CD4-positive, CD25-positive, alpha-beta regulatory T cell (primary cell): ENCODE data around the gene RPL3. TPM values are rescaled to one million over a fixed set of nuclear protein-coding genes. Genes with fewer than 3 reads are reported as not detected.
A peak's percentile ranks its signal among the peaks of the same experiment; 100 is the strongest.
"Not testable (repeated sequence)": the region's sequence is repeated elsewhere in the genome, so short reads cannot be mapped to it uniquely, and the experiment has no call there.

Source experiments
- ATAC-seq, 2 donors: fragments of 150-1000 bp; cut with Tn5 transposase; one replicate each; pipeline ENCODE4 v1.10.0; 2021; ENCODE audit warnings: low read depth in 2 of 2, moderate number of reproducible peaks in 2 of 2, moderate library complexity in 1 of 2
- DNase-seq, 3 donors: peaks; one replicate each; pipeline versions ENCODE4 v3.0.0 to v3.0.0-alpha.2; 2012 to 2022; ENCODE audit warnings: mixed read lengths in 1 of 3
- H3K27ac ChIP-seq: one replicate; pipeline ENCODE4 v1.7.0; 2013; ENCODE audit warnings: mild to moderate bottlenecking, low read length; ENCODE audit not compliant: insufficient read depth, poor library complexity, severe bottlenecking
- H3K27me3 ChIP-seq: one replicate; pipeline ENCODE4 v1.7.0; 2013; ENCODE audit warnings: low read length; ENCODE audit not compliant: control insufficient read depth, insufficient read depth
- H3K36me3 ChIP-seq: one replicate; pipeline ENCODE4 v1.7.0; 2013; ENCODE audit warnings: mild to moderate bottlenecking, low read length, moderate library complexity; ENCODE audit not compliant: control insufficient read depth, insufficient read depth
- H3K4me1 ChIP-seq: 2 replicates; pipeline ENCODE4 v1.7.0; 2013; ENCODE audit warnings: mild to moderate bottlenecking, low read length; ENCODE audit not compliant: insufficient read depth, control insufficient read depth, poor library complexity, severe bottlenecking
- H3K4me3 ChIP-seq: one replicate; pipeline ENCODE4 v1.7.0; 2013; ENCODE audit warnings: low read depth, mild to moderate bottlenecking, low read length, moderate library complexity
- H3K9me3 ChIP-seq, 2 experiments: 1 replicate in 1 of 2; 2 replicates in 1 of 2; pipeline ENCODE4 v1.7.0; 2013; ENCODE audit warnings: low read length in 2 of 2, mild to moderate bottlenecking in 1 of 2, moderate library complexity in 1 of 2; ENCODE audit not compliant: control insufficient read depth in 2 of 2
- H3K27ac Mint-ChIP-seq, 3 donors: one replicate each; pipeline ENCODE4 v1.8.0; 2020 to 2022; ENCODE audit warnings: mild to moderate bottlenecking in 3 of 3, mixed read lengths in 3 of 3, moderate library complexity in 2 of 3
- H3K27me3 Mint-ChIP-seq: one replicate; pipeline ENCODE4 v1.8.0; 2022; ENCODE audit warnings: mild to moderate bottlenecking, mixed read lengths
- H3K36me3 Mint-ChIP-seq: one replicate; pipeline ENCODE4 v1.8.0; 2020; ENCODE audit warnings: mixed read lengths
- H3K4me1 Mint-ChIP-seq, 4 donors: one replicate each; pipeline ENCODE4 v1.8.0; 2020 to 2022; ENCODE audit warnings: mixed read lengths in 4 of 4, mild to moderate bottlenecking in 1 of 4
- H3K4me3 Mint-ChIP-seq, 4 donors: one replicate each; pipeline ENCODE4 v1.8.0; 2020 to 2022; ENCODE audit warnings: mild to moderate bottlenecking in 4 of 4, mixed read lengths in 4 of 4, moderate library complexity in 3 of 4
- H3K9me3 Mint-ChIP-seq, 7 donors: one replicate each; pipeline ENCODE4 v1.8.0; 2020 to 2022; ENCODE audit warnings: mixed read lengths in 7 of 7, mild to moderate bottlenecking in 3 of 7, moderate library complexity in 2 of 7
- polyA plus RNA-seq, 4 donors: library from polyadenylated mRNA; unstranded; fragments of 300-500 nt; fragmentation: Illumina TruSeq; gene quantifications; one replicate each; pipeline ENCODE4 v1.2.3, GENCODE V29; 2021
- total RNA-seq: library from RNA; stranded (reverse); gene quantifications from one replicate; pipeline ENCODE4 v1.2.3, GENCODE V29; 2022

Gene RPL3
- total and polyA plus RNA-seq, 5 donors from 2014 or later, result 1,978 to 4,217 (median 2,589) TPM

DNA sequence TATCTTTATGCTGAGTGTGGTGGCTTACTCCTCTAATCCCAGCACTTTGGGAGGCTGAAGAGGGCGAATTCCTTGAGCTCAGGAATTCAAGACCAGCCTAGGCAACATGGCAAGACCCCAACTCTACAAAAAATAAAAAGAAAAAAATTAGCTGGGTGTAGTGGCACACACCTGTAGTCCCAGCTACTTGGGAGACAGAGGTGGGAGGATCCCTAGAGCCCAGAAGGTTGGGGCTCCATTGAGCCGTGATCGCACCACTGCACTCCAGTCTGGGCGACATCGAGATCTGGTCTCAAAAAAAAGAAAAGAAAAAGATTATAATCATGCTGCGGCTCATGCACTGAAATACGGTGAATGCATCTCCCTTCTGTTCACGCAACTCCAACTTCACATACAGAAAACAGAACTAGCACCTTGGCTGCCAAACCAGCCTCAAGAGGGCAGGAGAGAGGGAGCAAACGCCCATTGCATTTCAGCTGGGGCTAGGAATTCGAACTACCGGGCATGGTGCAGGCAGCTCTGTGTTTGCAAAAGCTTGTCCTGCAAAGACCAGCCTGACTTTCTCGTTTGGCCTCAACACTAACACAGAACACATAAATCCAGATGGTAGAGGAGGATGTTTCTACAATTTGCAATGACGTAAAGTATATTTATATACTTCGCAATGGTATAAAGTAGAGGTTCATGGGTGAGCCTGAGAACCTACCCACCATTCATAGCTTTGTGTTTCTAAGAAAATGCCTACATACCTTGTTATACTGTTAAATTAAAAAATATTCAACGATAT lies 24.0 kb upstream of the RPL3 start:
- peaks cover 24% of the 10 kb centered on the region for H3K27me3 Mint-ChIP-seq
- peak overlapping the region in 1 of 3 donors; percentile 41 for H3K27ac Mint-ChIP-seq

DNA sequence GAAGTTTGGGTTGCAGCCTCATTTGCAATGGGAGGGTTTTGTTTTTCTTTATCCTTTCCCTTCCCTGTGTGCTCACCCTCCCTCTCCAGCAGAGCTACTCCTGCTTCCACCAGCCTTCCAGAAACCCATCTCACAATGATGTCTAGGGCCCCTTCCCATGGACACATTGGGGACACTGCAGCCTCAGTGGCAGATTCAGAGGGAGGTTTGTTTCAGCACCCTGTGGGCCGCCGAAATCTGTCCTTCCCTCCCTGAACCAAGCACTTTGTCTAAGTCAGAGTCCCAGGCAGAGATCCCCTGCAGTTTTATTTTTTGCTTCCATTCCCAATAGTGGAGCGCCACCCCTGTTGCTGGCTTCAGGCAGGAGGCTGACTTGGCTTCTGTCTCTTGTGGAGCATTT lies 21.8 kb upstream of the RPL3 start:
- Mint-ChIP-seq H3K27me3 (peaks cover 17% of the 10 kb centered on the region), H3K9me3 (no peaks in the 10 kb centered on the region), H3K36me3 (no peaks in the 10 kb centered on the region), H3K4me1 (peaks cover 0 to 4% (median 2%) of the 10 kb centered on the region in 4 donors), H3K27ac (no peak overlapping the region), H3K4me3 (peak overlapping the region in 1 of 4 donors; percentile 74)
- Histone ChIP-seq H3K27me3 (peaks cover 5% of the 10 kb centered on the region), H3K9me3 (no peaks in the 10 kb centered on the region), H3K27ac (no peak overlapping the region), H3K4me3 (no peak overlapping the region), H3K36me3 (no peaks in the 10 kb centered on the region), H3K4me1 (no peaks in the 10 kb centered on the region)
- no peak for DNase-seq
- no peak for ATAC-seq

More for the DNA sequence above, 24.0 kb upstream of the RPL3 start:
- Mint-ChIP-seq H3K9me3 (no peaks in the 10 kb centered on the region), H3K4me3 (no peak overlapping the region), H3K4me1 (peaks cover 0 to 4% (median 4%) of the 10 kb centered on the region in 4 donors), H3K36me3 (no peaks in the 10 kb centered on the region)
- DNase-seq (peak; percentile 16 to 57 (median 40)), ATAC-seq (peak; percentile 53 to 67)
- Histone ChIP-seq H3K9me3 (no peaks in the 10 kb centered on the region), H3K36me3 (no peaks in the 10 kb centered on the region), H3K27me3 (peaks cover 5% of the 10 kb centered on the region), H3K4me1 (no peaks in the 10 kb centered on the region), H3K4me3 (no peak overlapping the region), H3K27ac (no peak overlapping the region)

DNA sequence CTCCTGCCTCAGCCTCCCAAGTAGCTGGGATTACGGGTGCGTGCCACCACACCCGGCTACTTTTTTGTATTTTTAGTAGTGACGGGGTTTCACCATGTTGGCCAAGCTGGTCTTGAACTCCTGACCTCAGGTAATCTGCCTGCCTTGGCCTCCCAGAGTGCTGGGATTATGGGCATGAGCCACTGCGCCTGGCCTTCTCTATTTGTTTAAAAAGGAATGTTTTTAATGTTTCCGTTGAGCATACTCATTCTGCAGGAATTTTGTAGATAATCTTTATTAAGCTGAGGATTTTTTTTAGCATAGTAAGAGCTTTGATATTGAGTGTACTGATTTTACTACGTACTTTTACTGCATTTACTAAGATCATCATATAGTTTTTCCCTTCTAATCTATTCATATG lies 20.4 kb upstream of the RPL3 start:
- not testable (repeated sequence) for H3K27ac Mint-ChIP-seq, H3K36me3 Mint-ChIP-seq, H3K4me1 ChIP-seq, H3K36me3 ChIP-seq, H3K9me3 ChIP-seq, H3K4me1 Mint-ChIP-seq, H3K4me3 ChIP-seq, H3K27ac ChIP-seq, H3K4me3 Mint-ChIP-seq, DNase-seq, H3K27me3 ChIP-seq, ATAC-seq, H3K9me3 Mint-ChIP-seq
- peaks cover 14% of the 10 kb centered on the region for H3K27me3 Mint-ChIP-seq

DNA sequence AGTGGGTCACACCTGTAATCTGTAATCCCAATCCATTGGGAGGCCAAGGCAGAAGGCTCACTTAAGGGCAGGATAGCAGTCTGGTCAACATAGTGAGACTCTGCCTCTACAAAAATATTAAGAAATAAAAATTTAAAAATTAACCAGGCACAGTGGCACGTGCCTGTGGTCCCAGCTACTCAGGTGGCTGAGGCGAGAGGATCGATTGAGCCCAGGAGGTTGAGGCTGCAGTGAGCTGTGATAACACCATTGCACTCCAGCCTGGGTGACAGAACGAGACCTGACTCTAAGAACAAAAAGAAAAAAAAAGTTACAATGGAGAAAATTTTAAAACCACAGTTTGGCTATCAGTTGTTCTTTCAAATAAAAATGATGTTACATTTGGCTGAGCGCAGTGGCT lies 17.0 kb upstream of the RPL3 start:
- ATAC-seq, result no peak

DNA sequence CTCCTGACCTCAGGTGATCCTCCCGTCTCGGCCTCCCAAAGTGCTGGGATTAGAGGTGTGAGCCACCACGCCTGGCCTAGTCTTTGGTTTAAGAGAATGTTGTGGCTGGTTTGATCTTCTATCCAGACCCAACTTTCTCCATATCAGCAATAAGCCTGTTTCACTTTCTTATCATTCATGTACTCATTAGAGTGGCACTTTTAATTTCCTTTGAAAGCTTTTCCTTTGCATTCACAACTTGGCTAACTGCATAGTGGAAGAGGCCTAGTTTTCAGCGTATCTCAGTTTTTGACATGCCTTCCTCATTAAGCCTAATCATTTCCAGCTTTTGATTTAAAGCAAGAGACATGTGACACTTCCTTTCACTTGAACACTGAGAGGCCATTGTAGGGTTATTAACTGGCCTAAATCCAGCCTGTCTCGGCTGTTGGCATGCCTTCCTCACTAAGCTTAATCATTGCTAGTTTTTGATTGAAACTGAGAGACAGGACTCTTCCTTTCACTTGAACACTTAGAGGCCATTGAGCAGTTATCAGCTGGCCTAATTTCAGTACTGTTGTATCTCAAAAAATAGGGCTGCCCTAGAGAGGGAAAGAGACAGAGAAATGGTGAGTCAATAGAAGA lies 13.1 kb upstream of the RPL3 start:
- Histone ChIP-seq H3K9me3 (no peaks in the 10 kb centered on the region), H3K4me1 (no peaks in the 10 kb centered on the region), H3K27me3 (no peaks in the 10 kb centered on the region), H3K27ac (no peak overlapping the region), H3K4me3 (no peak overlapping the region), H3K36me3 (no peaks in the 10 kb centered on the region)
- H3K27ac Mint-ChIP-seq, result peak overlapping the region in 1 of 3 donors; percentile 35
- DNase-seq, result no peak
- peaks cover 0 to 5% (median 2%) of the 10 kb centered on the region in 4 donors for H3K4me1 Mint-ChIP-seq
- H3K9me3 Mint-ChIP-seq, result no peaks in the 10 kb centered on the region
- H3K36me3 Mint-ChIP-seq, result no peaks in the 10 kb centered on the region
- ATAC-seq, result no peak
- peaks cover 8% of the 10 kb centered on the region for H3K27me3 Mint-ChIP-seq
- H3K4me3 Mint-ChIP-seq, result no peak overlapping the region

More for the DNA sequence above, 17.0 kb upstream of the RPL3 start:
- Histone ChIP-seq H3K9me3 (no peaks in the 10 kb centered on the region), H3K4me1 (no peaks in the 10 kb centered on the region), H3K27me3 (no peaks in the 10 kb centered on the region), H3K36me3 (no peaks in the 10 kb centered on the region), H3K4me3 (no peak overlapping the region), H3K27ac (no peak overlapping the region)
- no peak overlapping the region for H3K4me3 Mint-ChIP-seq
- no peaks in the 10 kb centered on the region for H3K36me3 Mint-ChIP-seq
- H3K9me3 Mint-ChIP-seq, result no peaks in the 10 kb centered on the region
- peaks cover 0 to 5% (median 2%) of the 10 kb centered on the region in 4 donors for H3K4me1 Mint-ChIP-seq
- no peak for DNase-seq
- H3K27me3 Mint-ChIP-seq, result peaks cover 13% of the 10 kb centered on the region
- no peak overlapping the region for H3K27ac Mint-ChIP-seq

DNA sequence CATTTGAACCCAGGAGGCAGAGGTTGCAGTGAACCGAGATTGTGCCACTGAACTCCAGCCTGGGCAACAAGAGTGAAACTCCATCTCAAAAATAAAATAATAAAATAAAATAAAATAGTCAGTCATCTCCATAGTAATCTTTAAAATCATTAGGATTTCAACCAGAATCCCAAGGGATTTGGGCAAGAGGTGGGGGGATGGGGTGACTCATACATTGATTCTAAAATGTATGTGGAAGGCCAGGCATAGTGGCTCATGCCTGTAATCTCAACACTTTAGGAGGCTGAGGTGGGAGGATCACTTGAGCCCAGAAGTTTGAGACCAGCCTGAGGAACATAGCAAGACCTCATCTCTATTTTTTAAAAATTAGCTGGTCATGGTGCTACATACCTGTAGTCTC lies 11.1 kb upstream of the RPL3 start:
- not testable (repeated sequence) for H3K4me1 ChIP-seq, H3K36me3 Mint-ChIP-seq, H3K9me3 Mint-ChIP-seq, ATAC-seq, H3K27me3 Mint-ChIP-seq, H3K4me3 Mint-ChIP-seq, H3K27me3 ChIP-seq, DNase-seq, H3K36me3 ChIP-seq, H3K4me1 Mint-ChIP-seq, H3K4me3 ChIP-seq, H3K27ac ChIP-seq, H3K9me3 ChIP-seq
- peak overlapping the region in 1 of 3 donors; percentile 49 for H3K27ac Mint-ChIP-seq

DNA sequence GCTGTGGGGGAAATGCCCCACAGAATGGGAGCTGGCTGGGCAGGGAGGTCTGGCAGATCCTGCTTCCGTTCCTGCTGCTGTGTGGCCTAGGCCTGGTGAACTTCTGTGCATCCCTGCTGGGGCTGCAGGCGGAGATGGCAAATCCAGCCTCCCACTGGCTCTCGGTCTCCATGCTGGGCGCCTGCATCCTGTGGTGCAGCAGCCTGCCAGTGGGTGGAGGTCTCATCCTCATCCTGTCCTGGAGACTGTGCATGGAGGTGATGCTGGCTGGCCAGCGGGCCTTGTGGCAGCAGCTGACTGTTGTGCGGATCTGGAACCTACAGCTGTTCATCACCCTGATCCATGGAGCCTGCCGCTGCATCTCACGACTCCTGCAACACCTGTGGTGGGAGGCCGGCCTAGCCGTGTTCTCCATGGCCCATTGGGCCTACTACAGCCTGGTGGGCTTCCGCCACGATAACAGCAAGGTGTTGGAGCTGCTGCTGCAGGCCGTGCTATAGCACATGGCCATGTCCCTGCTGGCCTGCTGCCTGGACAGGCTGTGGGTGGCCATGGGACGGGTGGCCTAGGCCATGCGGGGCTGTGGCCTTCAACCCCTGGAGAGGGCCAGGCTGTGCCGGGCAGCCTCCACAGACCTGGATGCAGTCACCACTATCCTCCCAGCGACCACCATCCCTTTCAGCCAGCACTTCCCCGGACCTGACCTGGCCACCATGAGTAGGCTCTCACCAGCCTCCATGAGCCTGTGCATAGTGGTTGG lies 8.8 kb upstream of the RPL3 start:
- no peaks in the 10 kb centered on the region for H3K36me3 Mint-ChIP-seq
- Histone ChIP-seq H3K4me1 (no peaks in the 10 kb centered on the region), H3K27ac (no peak overlapping the region), H3K4me3 (no peak overlapping the region), H3K9me3 (no peaks in the 10 kb centered on the region), H3K27me3 (no peaks in the 10 kb centered on the region), H3K36me3 (no peaks in the 10 kb centered on the region)
- no peaks in the 10 kb centered on the region for H3K9me3 Mint-ChIP-seq
- H3K27me3 Mint-ChIP-seq, result no peaks in the 10 kb centered on the region
- DNase-seq, result no peak
- H3K4me1 Mint-ChIP-seq, result peaks cover 0 to 5% (median 2%) of the 10 kb centered on the region in 4 donors
- H3K4me3 Mint-ChIP-seq, result no peak overlapping the region
- no peak overlapping the region for H3K27ac Mint-ChIP-seq
- ATAC-seq, result no peak
